K562 (cell line): ENCODE measurements around the gene FMNL1. TPM values are rescaled to one million over a fixed set of nuclear protein-coding genes. Genes with fewer than 3 reads are reported as not detected.

Source experiments
- ARID1B ChIP-seq: fragments of 450-650 bp; IDR thresholded peaks from 2 replicates; pipeline ENCODE4 v1.6.1; 2016; ENCODE audit warnings: antibody characterized with exemption, mild to moderate bottlenecking, inconsistent platforms
- CBFA2T2 ChIP-seq: fragments of 450-650 bp; conservative IDR thresholded peaks from 2 replicates; pipeline ENCODE4 v1.6.1; 2017; ENCODE audit warnings: mild to moderate bottlenecking
- CREM ChIP-seq: IDR thresholded peaks from 2 replicates; pipeline ENCODE4 v1.6.1; 2014; ENCODE audit warnings: antibody characterized with exemption, low read depth
- CTCF ChIP-seq, 3 experiments: IDR thresholded peaks in 2 of 3; conservative IDR thresholded peaks in 1 of 3; 2 replicates each; pipeline ENCODE4 v1.5.1; 2011 to 2012; ENCODE audit warnings: low read length in 3 of 3, mild to moderate bottlenecking in 3 of 3, control low read depth in 2 of 3, improper control_type of control experiment in 1 of 3, inconsistent platforms in 1 of 3, low read depth in 1 of 3, mixed read lengths in 1 of 3, moderate library complexity in 1 of 3; ENCODE audit not compliant: insufficient read depth in 2 of 3
- HDAC1 ChIP-seq, 2 experiments: fragments of 450-650 bp; IDR thresholded peaks; 2 replicates each; pipeline ENCODE4 v1.6.1; 2016 to 2017; ENCODE audit warnings: inconsistent platforms in 1 of 2, mild to moderate bottlenecking in 1 of 2, moderate library complexity in 1 of 2
- JUN ChIP-seq, 2 experiments: sonication (generic) in 1 of 2; formaldehyde crosslinking in 1 of 2; IDR thresholded peaks; 2 replicates each; pipeline versions ENCODE4 v1.6.1 to v1.8.0; 2012 to 2022; ENCODE audit warnings: borderline replicate concordance in 2 of 2, mild to moderate bottlenecking in 2 of 2, improper control_type of control experiment in 1 of 2, low read depth in 1 of 2, low read length in 1 of 2, missing genetic modification reagents in 1 of 2
- JUNB ChIP-seq: fragments of 450-650 bp; formaldehyde crosslinking; conservative IDR thresholded peaks from 2 replicates; pipeline ENCODE4 v1.4.0; 2020; ENCODE audit warnings: mild to moderate bottlenecking
- MTA2 ChIP-seq: fragments of 450-650 bp; IDR thresholded peaks from 2 replicates; pipeline ENCODE4 v1.6.1; 2016; ENCODE audit warnings: low read depth
- NFIC ChIP-seq: fragments of 450-650 bp; IDR thresholded peaks from 2 replicates; pipeline ENCODE4 v1.6.1; 2017; ENCODE audit warnings: mild to moderate bottlenecking, inconsistent platforms
- REST ChIP-seq, 2 experiments: fragments of 450-650 bp; formaldehyde crosslinking in 1 of 2; IDR thresholded peaks; 2 replicates each; pipeline versions ENCODE4 v1.4.0 to v1.6.1; 2014 to 2020; ENCODE audit warnings: mild to moderate bottlenecking in 2 of 2, borderline replicate concordance in 1 of 2, low read depth in 1 of 2
- TBP ChIP-seq: optimal IDR thresholded peaks from 2 replicates; pipeline ENCODE3; 2011; ENCODE audit warnings: low read depth, low read length, improper control_type of control experiment
- U2AF1 ChIP-seq: fragments of 200-400 bp; formaldehyde crosslinking; optimal IDR thresholded peaks from 2 replicates; pipeline ENCODE3; 2017; ENCODE audit warnings: mild to moderate bottlenecking, low read depth, low read length, moderate library complexity
- ZBTB2 ChIP-seq: fragments of 450-650 bp; IDR thresholded peaks from 2 replicates; pipeline ENCODE4 v1.6.1; 2016; ENCODE audit warnings: antibody characterized with exemption
- ZNF589 ChIP-seq: fragments of 200-800 bp; sonication (Bioruptor generic); IDR thresholded peaks from 2 replicates; pipeline ENCODE4 v1.6.1; 2016; ENCODE audit warnings: low read depth, missing genetic modification characterization, missing compliant biosample characterization
- ZSCAN32 ChIP-seq: fragments of 450-650 bp; formaldehyde crosslinking; IDR thresholded peaks from 2 replicates; pipeline ENCODE4 v1.4.0; 2020; ENCODE audit warnings: mild to moderate bottlenecking, moderate library complexity
- polyA plus RNA-seq, 8 experiments: library from polyadenylated mRNA; depleted of rRNA in 4 of 8; stranded (reverse) in 5 of 8; unstranded in 3 of 8; fragments of >200 nt; fragmentation: Nextera tagmentation in 2 of 8; fragmentation: Illumina TruSeq in 1 of 8; extraction: Ambion mirVana in 2 of 8; extraction: Trizol in 1 of 8; gene quantifications; 2 replicates each; pipeline versions ENCODE4 v1.2.1 to v1.2.3, GENCODE V29; 2011 to 2014; ENCODE audit warnings: inconsistent platforms in 1 of 8, missing spikeins in 1 of 8
- total RNA-seq, 7 experiments: library from RNA; depleted of rRNA in 6 of 7; stranded (reverse); fragments of >200 nt in 6 of 7; fragmentation: Illumina TruSeq in 2 of 7; extraction: Trizol in 2 of 7; gene quantifications; 2 replicates each; pipeline versions ENCODE4 v1.2.1 to v1.2.3, GENCODE V29; 2011 to 2021; ENCODE audit warnings: low replicate concordance in 1 of 7

FMNL1 gene
- total and polyA plus RNA-seq, 9 of the 15 experiments (the other 6 are each of a cell fraction or from before 2014, with no cell fraction given), result 0.70 to 36.6 (median 7.7) TPM

GRCh38 chr17:45293413-45294211 lies 71.9 kb downstream of the FMNL1 start (continued):
- peak; percentile 18; the same call in 1 of the 2 replicates for TF ChIP-seq REST (IDR thresholded peaks at IDR 0.05; ENCODE audit: borderline replicate concordance)
- TF ChIP-seq REST (CRISPR knock-in tag; IDR thresholded peaks at IDR 0.05; ENCODE audit: low read depth), result no peak
- TF ChIP-seq CREM, result peak; percentile 3; the same call in 1 of the 2 replicates
- 0 out of 2 replicates have a peak, but pooled peaks have one; percentile 27 for TF ChIP-seq ZBTB2
- peak; percentile 57; the same call in 1 of the 2 replicates for TF ChIP-seq JUNB (CRISPR knock-in tag)
- TF ChIP-seq JUN (IDR thresholded peaks at IDR 0.05; ENCODE audit: borderline replicate concordance, low read depth, low read length), result peak; percentile 88
- no peak for TF ChIP-seq JUN (CRISPR knock-in tag; IDR thresholded peaks at IDR 0.05; ENCODE audit: borderline replicate concordance)
- TF ChIP-seq CTCF (IDR thresholded peaks at IDR 0.05 in 2 of 3, conservative IDR thresholded peaks at IDR 0.05 in 1 of 3; ENCODE audit: insufficient read depth in 2 of 3, low read depth in 1 of 3, low read length in 3 of 3), result peak in 1 of 3 experiments; percentile 15; a peak in 1 of 6 replicates
- TF ChIP-seq ARID1B, result peak; percentile 75
- peak; percentile 20; the same call in 1 of the 2 replicates for TF ChIP-seq NFIC
- no peak for TF ChIP-seq ZSCAN32
- TF ChIP-seq TBP, result no peak
- TF ChIP-seq U2AF1, result no peak
- peak in 1 of 2 experiments; percentile 94; a peak in 2 of 4 replicates for TF ChIP-seq HDAC1 (IDR thresholded peaks at IDR 0.05)
- TF ChIP-seq CBFA2T2, result peak; percentile 59
- TF ChIP-seq ZNF589 (CRISPR knock-in tag), result no peak
- TF ChIP-seq MTA2, result peak; percentile 21; the same call in 1 of the 2 replicates
